ENCODE data around the gene ACKR2.

GRCh38 chr3:42876401-42876800 is 67.2 kb downstream of the ACKR2 start:
- TF ChIP-seq ZBTB7A (tag by site-specific recombination; IDR thresholded peaks at IDR 0.05; ENCODE audit: low read depth): no peak
- TF ChIP-seq SP2 (tag by site-specific recombination; IDR thresholded peaks at IDR 0.05): no peak
- TF ChIP-seq, protein P1, sequence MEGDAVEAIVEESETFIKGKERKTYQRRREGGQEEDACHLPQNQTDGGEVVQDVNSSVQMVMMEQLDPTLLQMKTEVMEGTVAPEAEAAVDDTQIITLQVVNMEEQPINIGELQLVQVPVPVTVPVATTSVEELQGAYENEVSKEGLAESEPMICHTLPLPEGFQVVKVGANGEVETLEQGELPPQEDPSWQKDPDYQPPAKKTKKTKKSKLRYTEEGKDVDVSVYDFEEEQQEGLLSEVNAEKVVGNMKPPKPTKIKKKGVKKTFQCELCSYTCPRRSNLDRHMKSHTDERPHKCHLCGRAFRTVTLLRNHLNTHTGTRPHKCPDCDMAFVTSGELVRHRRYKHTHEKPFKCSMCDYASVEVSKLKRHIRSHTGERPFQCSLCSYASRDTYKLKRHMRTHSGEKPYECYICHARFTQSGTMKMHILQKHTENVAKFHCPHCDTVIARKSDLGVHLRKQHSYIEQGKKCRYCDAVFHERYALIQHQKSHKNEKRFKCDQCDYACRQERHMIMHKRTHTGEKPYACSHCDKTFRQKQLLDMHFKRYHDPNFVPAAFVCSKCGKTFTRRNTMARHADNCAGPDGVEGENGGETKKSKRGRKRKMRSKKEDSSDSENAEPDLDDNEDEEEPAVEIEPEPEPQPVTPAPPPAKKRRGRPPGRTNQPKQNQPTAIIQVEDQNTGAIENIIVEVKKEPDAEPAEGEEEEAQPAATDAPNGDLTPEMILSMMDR (tag by site-specific recombination; IDR thresholded peaks at IDR 0.05): no peak
- no peak for TF ChIP-seq ZBTB11 (tag by site-specific recombination; conservative IDR thresholded peaks at IDR 0.05; ENCODE audit: low read depth)

Measured in HEK293 (cell line).